Dermis microvascular lymphatic vessel endothelial cell (primary cell): ENCODE data around the gene KIRREL1. TPM values are rescaled to one million over a fixed set of nuclear protein-coding genes. Genes with fewer than 3 reads are reported as not detected.

ENCODE experiments used
- DNase-seq, 2 donors: peaks; one replicate each; pipeline versions ENCODE4 v3.0.0 to v3.0.0-alpha.2; 2010; ENCODE audit warnings: low read depth in 2 of 2
- total RNA-seq: library from RNA; depleted of rRNA; stranded (reverse); fragments of >200 nt; gene quantifications from 2 replicates; pipeline ENCODE4 v1.2.1, GENCODE V29; 2014

KIRREL1 gene
- total RNA-seq, 1 donor from 2014 or later, result 16.2 TPM

DNA sequence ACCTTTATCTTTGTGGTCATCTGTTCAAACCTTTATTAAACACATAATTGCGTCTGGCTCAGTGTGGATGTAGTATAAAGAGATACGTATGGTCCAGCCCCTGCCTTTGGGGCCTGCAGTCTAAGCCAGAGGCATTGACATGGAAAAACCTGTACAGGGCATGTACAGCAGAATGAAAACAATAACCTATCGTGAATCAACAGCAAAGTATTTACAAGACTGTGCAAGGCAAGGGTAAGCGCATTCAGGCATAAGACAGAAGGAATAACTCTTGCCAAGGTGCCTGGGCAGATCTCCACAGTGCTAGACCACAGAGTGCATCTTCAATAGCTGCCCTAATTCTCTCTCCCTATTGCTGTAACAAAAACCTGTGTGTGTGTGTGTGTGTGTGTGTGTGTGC, 35.5 kb downstream of the KIRREL1 start:
- DNase-seq, result no peak

DNA sequence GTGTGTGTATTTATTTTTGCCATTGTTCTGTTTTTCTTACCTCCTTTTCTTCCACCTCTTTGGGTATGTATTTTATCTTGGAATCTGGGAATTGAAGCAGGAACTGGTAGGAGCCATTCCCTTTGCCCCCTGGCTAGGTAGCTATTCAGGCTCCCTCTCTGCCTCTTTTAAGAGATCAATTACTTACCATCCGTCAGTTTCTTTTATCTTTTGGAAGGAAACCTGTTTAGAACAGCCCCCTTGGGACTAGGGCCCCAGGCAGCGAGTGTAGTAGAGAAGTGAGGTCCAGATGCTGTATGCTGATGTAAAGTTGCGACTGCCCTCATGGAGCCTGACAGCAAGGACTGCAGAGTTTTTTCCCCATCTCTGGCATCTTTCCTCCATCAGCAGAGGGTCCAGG, 41.6 kb downstream of the KIRREL1 start:
- no peak for DNase-seq

DNA sequence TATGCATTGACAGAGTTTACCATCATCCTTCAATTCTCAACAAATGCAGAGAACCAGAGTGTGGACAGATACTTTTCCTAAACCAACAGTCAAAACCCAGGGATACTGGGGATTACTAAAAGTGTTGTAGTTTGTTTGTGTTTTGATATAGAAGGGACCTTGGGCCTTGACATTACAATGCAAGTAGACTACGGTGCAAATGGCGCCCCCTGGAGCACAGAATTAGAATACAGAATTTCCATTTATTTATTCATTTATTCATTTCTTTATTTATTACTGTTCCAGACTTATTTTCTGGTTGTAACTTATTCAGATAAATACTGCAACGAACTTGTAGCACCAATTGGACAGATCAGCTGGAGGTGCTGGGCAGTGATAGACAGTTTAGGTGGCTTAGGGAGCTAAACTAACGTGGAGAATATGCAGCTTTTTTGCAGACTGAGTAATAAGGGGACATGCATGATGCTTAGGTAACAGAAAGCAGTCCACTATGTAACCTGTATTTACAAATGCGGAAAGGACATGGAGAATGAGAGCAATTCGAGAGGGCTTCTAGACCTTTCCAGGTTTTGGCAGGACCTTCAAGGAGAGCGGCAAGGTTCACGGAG, 42.6 kb downstream of the KIRREL1 start:
- DNase-seq, result peak; percentile 38 to 72

DNA sequence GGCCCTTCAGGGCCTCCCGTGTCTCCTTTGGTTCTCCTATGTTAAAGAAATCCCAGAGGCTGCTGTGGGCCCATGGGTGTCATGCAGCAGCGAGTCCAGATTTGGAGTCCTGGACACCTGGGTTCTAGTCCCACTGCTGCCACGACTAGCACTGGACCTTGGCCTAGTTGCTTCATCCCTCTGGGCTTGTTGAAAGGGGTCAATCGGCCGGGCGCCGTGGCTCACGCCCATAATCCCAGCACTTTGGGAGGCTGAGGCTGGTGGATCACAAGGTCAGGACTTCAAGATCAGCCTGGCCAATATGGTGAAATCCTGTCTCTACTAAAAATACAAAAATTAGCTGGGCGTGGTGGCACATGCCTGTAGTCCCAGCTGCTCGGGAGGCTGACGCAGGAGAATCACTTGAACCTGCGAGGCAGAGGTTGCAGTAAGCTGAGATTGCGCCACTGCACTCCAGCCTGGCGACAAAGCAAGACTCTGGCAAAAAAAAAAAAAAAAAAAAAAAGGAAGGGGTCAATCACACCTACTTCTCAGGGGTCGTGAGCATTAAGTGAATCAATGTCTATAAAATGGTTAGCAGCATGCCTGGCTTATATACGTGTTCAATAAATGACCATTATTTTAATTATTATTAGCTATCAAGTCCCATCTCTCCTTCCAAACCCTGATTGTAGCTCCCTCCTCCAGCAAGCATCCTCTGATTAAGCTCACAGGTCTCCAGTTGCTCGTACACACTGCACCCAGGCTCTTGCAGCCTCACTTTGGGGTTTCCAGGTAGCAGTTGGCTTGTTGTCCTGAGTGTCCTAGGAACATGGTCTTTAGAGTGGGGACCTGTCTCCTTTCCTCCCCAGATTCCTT, 43.8 kb downstream of the KIRREL1 start:
- no peak for DNase-seq

DNA sequence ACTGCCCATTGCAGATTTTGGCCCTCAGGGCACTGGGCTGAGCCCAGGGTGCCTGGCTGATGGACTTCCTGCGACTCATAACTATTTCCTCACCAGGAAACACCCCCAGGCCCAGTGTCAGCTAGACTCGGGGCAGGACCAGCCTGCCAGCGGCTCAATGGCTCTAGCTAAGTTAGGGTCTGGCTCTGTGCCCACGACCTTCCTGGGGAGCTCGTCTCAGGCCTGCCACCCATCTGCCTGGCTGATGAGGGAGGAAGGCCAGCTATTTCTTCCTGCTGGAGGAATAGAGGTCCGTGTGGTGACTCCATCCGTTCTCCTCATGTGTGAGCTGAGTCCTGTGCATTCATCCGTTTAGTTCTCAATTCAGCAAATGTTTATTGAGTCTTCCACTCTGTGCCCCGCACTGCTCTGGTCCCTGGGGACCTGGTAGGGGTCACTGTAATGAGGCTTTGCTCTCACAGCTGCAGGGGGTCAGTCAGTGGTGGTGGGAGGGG, 44.5 kb downstream of the KIRREL1 start:
- DNase-seq, result peak in 1 of 2 donors; percentile 63

DNA sequence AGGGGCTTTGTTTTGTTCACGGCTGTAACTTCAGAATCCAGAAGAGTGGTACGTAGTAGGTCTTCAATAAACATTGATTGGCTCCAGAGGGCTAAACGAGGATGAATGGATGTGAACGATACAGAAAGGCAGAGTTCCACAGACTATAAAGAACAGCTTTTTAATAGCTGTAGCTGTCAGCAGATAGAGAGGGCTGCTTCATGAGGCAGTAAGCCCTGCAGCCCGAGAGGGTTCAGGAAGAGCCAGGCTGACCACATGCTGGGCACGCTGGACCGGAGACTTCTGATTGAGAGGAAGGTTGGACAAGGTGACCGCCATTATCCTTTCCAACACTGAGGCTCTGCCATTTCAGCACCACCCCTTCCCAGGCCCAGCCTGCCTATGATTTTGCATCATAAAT, 45.3 kb downstream of the KIRREL1 start:
- DNase-seq, result no peak

DNA sequence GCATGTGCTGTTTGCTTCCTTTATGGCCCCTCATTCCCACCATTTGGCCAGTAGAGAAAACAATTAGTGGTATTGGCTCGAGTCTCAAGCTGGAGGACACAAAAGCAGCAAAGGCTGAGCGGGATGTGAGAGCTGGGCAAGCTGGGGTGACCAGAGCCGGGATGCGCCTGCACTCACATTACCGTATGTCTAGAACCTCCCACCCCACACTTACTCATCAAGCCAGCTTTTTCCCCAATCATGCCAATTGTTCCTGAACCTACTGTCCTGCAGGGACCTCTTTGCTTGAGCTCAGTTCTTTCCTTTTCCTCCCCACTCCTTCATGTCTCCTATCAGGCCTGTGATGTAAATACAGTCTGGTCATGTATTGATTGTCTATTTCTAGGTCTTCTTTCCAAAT, 45.9 kb downstream of the KIRREL1 start:
- peak in 1 of 2 donors; percentile 46 for DNase-seq

DNA sequence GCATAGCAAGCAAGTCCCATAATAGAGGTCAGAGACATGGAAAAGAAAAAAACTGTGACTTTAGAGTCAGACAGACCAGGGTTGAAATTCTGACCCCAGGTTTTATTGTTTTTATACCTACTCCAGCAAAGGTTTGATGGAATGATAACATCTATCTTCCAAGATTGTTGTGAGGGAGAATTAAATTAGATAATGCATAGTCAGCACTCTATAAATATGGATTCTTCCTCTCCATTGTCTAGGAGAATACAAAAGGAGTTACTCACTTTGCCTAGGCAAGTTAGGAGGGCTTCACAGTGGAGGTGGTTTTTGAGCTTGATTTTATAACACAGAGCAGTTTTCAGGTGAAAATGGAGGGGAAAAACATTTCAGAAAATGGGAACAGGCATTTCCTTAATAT, 46.9 kb downstream of the KIRREL1 start:
- no peak for DNase-seq

DNA sequence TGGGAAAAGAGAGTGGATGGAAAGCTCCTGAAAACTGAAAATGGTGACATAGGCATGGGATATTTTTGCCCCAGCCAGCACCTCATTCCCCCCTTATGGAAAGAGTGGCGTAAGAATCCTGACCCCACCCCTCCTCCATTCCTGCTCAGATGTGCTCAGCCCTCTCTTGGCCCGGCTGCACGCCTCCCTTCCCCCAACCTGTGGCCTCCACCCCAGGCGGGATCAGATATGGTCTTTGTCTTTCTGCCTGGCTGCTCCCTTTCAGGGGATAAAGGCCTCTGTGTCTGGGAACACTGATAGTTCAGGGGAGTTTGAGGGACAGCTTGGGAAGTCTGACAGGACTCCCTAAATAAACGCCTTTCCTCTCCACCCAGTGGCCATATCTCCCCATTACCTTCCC, 49.8 kb downstream of the KIRREL1 start:
- DNase-seq, result no peak

DNA sequence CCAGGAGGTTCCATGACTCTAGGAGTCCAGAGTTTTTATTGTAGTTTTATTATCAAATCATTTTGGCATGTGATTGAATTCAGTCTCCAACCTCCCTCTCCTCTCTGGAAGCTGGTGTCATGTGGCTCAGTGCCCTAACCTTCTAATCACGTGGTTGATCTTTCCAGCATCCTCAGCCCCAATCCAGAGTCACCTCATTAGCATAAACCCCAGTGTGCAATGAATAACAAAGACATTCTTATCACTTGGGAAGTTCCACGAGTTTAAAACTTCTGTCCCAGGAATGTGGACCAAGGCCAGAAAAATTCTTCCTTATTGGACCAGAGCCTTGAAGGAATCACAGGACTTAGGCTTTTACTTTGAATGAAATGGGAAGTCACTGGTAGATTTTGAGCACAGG, 52.2 kb downstream of the KIRREL1 start:
- peak in 1 of 2 donors; percentile 48 for DNase-seq

DNA sequence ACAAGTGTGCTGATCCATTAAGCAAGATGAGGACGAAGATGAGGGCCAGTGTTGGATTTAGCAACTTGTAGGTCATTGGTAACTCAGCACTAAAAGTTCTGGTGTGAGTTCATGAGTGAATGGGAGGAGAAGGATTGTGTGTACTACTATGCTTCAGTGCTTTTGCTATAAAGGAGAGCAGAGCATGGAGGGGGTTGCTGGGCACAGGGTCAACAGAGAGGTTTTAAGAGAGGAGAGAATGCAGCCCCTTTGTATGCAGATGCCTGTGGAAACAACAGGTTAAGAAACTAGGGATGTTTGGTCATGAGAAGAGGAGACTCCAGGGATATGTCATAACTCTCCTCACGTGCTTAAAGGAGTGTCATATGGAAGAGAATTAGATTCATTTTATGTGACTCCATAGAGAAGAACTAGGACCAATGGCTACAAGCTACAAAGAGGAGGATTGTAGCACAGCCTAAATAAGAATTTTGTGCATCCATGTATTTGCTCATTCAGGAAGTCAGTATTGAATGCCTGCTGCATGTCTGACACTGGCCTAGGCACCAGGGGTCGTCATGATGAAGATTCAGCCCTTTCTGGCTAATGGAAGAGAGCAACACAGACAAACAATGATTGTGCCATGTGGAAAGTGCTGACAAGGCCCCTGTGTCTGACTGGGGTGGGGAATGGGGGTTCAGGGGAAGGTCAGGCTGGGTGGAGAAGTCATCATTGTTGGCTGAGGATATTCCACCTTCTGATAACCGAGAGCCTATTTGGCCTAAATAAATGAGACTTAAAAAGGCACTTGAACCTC, 53.5 kb downstream of the KIRREL1 start:
- DNase-seq, result no peak

DNA sequence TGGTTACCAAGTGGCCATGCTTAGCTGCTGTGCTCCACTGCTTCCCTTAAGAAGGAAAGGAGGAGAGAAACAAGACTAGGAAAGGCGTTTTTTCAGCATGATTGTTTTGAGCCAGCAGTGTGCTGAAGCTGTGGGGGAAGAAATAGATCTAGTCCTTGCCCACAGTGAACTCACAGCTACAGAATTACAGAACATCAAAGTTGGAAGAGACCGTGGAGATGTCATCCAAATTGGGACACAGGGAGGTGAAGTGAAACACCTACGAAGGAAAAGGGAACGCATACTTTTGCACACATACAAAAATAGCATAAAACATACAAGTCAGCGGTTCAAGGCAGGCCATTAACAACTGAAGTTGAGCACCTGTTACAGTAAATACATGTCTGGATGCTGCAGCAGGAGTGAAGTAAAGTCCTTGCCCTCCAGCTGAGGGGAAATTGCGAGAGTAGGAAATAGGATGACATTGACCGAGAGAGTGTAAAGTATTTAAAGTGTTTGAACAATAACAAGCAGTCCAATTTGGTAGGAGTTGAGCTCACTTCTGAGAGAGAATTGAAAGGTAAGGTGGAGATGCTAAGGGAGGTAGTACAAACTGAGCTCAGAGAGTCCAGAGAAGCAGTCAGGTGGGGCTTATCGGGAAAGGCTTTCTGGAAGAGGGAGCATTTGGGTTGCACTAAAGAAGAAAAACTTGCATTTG, 55.1 kb downstream of the KIRREL1 start:
- DNase-seq, result no peak

DNA sequence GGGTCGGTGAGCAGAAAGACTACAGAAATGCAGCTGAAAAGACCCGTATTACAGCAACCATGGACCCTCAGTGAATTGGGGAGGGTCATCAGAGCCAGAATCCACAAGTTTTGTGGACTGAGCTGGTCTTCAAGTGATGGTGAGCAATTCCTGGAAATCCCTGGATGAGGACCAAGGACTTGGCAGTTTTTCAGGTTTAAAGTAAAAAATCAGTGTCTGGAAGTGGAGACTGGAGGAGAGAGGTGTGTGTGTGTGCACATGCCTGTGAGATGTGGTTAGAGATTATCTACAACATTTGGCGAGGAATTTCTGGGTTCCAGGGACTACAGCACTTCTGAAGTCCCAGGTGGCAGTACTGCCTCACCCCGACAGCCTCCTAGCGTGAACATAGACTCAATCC, 56.4 kb downstream of the KIRREL1 start:
- no peak for DNase-seq

DNA sequence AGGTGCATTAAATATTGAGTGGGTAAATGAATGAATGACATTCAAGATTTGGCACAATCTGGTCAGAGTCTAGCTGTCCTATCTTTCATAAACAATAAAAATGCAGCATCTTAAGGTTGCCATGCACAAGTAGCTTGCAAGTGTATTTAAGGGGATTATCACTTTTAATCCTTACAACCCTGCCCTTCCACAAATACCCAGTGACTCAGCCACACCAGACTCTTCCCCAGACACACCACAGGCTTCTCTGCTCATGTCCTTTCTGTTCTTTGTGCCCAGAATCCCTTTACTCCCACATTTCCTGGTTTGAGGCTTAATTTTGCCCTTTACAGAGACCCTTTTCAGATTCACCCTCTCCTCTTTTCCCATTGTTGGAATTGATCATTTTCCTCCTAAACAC, 59.8 kb downstream of the KIRREL1 start:
- no peak for DNase-seq

DNA sequence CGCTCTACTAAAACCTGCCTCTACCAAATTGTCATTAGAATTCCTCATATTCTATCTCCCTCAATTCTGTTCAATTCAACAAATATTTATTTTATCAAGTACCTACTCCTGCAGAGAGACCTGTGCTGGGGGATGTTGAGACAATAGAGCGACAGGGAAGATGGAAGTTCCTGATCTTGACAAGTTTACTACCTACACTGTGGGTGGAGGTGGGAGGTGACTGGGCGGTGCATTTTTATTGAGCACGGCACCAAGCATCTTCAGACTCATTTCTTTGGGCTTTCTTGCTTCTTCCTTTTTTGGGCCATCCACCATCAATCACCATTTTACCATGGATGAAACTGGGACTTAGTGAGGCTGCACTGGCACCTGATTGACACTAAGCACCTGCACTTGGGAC, 61.3 kb downstream of the KIRREL1 start:
- DNase-seq, result no peak

DNA sequence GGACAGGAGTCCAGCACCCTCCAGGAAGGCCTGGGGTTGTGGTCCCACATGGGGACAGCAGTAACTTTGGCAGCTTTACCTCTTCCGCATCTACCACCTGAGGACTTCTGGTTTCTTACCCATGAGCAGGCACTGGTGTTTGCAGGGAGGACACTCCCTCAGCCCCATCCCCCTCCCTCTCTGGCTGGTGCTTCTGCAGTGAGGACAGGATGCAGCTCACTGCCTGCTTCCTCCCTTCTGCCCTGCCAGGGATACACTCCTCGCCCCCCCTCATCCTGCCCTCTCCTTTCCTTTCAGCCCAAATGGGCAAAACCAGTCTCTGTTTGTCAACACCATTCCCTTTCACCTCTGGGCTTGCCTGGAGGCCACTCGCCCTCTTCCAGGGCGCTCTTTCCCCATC, 62.4 kb downstream of the KIRREL1 start:
- DNase-seq, result peak; percentile 69 to 87

DNA sequence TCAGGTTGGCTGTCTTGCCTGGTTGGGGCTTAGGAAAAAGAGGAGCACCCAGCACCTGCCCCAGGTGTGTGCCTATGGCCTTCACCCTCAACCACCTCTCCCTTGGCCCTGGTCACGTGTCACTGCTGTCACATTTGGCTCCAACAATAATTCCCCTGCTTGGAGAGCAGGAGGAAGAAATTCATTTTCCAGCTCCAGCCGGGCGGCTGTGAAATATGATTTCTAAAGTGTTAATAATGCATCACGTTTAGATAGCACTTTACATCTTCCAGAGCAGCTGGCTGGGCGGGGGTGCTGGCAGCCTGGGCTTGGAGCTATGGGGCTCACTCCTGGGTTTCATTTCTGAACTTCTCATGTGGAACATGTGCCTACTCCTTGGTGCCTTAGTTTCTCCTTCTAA, 63.1 kb downstream of the KIRREL1 start:
- DNase-seq, result no peak

DNA sequence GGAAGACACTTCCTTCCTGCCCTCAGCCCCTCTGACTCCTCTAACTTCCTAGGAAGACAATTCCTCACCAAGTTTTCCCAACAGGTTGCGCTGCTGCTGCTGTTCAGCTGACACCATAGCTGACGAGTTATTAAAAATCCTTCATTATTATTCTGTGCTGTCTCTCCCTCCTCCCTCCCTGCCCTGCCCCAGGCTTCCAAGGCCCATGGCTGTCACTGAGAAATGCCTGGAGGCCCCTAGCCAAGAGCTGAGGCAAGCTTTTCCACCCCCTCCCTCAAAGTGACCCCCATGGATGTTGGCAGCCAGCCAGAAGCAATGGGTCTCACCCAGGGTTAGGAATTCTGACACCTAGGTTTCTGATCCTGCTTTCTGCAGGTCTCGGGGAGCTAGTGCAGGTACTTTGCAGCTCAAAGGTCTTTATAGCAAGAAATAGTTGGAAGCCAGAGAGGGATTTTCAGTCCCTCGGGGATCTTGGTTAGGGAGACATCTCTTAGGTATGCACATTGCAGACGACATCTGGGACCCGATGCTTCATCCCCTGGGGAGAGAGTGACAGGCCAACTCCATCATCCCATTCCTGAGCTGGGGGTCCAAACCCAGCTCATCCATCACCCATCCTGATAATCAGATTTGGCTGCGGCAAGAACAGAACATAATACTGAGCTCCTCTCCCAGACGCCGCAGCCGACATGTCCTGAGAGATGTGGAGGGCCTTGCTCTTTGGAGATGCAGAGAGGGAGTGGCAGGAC, 65.0 kb downstream of the KIRREL1 start:
- DNase-seq, result no peak

DNA sequence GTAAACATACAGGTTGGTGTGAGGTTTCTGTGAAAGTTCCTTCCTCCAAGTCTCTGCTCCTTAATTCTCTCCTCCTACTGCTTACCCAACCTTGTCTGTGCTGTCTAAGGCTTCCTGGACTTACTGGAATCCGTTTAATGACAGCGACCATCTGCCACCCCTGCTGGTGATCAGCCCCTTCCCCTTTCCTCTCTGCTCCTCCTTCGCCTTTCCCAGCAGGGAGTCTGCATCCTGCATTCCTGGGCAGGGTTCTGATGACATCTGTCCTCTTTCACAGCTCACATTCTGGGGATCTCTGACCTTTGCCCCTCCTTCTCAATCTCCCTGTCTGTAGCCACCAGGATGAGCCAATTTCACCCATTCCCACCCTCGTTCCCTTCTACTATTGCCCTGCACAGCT, 66.5 kb downstream of the KIRREL1 start:
- DNase-seq, result no peak

DNA sequence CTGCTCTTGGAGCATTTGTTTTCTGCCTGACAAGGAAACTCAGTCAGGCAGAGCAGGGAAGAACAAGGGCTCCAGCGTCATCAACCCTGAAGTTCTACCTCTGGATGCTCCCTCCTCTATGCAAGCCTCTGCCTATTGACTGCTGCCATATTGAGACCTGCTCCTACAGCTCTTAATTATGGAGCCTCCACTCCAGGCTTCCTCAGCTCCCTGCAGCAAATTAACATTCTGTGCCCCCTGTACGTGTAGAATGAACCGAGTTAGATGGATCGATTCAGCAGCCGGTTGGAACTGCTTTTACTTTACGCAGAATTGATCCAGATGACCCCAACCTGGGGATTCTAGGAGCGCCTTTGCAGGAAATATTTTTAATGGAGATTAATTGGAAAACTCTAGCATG, 68.7 kb downstream of the KIRREL1 start:
- DNase-seq, result no peak

DNA sequence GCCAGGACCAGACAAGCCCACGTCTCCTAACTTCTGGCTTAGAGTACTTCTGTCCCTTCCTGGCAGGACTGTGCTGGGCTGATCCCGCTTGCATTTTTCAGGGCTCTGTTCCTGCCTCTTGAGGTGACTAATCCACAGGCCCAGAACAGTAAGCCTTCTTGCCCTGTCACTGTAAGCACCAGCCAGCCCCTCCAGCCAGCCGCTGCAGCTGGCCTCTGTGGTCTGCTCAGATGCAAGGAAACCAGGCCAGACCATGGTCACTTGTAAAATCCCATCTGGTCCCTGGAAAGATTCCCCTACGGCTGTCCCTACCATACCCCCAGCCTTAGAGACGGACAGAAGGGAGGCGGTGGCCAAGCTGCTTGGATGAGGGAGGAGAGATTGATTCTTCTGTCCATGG, 74.2 kb downstream of the KIRREL1 start:
- DNase-seq, result no peak
